Measurements from ENCODE around the gene TCP1. TPM values are rescaled to one million over a fixed set of nuclear protein-coding genes. Genes with fewer than 3 reads are reported as not detected.

TCP1 gene
- total RNA-seq, 3 donors from 2014 or later, result 139 to 205 (median 170) TPM

DNA sequence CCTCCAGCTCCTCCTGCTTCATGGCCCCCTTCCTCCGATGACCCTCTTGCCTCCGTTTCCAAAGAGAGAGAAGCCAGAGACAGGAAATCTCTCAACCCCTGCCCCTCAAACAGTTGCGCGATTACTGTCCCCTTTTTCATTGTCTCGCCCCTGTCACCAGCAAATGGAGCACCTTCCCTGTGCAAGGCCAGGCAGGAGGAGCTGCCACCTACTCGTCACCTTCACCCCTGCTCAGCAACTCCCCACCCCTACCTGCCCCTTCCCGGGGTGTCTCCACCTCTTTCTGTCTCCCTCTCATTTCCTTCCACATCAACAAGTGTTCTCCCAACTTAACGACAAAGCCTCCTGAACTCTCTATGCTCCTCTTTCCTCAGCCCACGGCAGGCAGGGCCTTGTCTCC lies 24.4 kb upstream of the TCP1 start:
- Histone ChIP-seq H3K4me1 (ENCODE audit: low read depth) (no peaks in the 10 kb centered on the region), H3K4me3 (no peak overlapping the region), H3K9me3 (no peaks in the 10 kb centered on the region), H3K36me3 (ENCODE audit: low read depth) (no peaks in the 10 kb centered on the region)
- intact Hi-C loops (cut with DNase I, micrococcal nuclease), result no loop called here
- TF ChIP-seq, protein P1, sequence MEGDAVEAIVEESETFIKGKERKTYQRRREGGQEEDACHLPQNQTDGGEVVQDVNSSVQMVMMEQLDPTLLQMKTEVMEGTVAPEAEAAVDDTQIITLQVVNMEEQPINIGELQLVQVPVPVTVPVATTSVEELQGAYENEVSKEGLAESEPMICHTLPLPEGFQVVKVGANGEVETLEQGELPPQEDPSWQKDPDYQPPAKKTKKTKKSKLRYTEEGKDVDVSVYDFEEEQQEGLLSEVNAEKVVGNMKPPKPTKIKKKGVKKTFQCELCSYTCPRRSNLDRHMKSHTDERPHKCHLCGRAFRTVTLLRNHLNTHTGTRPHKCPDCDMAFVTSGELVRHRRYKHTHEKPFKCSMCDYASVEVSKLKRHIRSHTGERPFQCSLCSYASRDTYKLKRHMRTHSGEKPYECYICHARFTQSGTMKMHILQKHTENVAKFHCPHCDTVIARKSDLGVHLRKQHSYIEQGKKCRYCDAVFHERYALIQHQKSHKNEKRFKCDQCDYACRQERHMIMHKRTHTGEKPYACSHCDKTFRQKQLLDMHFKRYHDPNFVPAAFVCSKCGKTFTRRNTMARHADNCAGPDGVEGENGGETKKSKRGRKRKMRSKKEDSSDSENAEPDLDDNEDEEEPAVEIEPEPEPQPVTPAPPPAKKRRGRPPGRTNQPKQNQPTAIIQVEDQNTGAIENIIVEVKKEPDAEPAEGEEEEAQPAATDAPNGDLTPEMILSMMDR (IDR thresholded peaks at IDR 0.05), result no peak
- DNase-seq (no peak), ATAC-seq (no peak)

DNA sequence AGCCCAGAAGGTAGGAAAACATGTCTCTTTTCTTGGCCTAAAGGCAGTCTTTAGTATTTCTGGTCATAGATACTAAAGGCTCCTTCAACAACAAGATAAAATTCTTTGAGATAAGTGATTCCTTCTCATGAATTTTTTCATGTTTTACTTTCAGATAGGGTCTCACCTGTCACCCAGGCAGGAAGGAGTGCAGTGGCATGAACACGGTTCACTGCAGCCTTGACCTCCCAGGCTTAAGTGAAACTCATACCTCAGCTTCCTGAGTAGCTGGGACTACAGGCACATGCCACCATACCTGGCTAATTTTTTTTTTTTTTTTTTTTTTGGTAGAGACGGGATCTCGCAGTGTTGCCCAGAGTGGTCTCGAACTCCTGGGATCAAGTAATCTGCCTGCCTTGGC lies 19.7 kb upstream of the TCP1 start:
- TF ChIP-seq, protein P1 (IDR thresholded peaks at IDR 0.05), result no peak
- DNase-seq (no peak), ATAC-seq (no peak)
- intact Hi-C loops (cut with DNase I, micrococcal nuclease), result no loop called here
- Histone ChIP-seq H3K9me3 (no peaks in the 10 kb centered on the region), H3K4me3 (no peak overlapping the region), H3K36me3 (ENCODE audit: low read depth) (no peaks in the 10 kb centered on the region), H3K4me1 (ENCODE audit: low read depth) (peaks cover 7% of the 10 kb centered on the region)

DNA sequence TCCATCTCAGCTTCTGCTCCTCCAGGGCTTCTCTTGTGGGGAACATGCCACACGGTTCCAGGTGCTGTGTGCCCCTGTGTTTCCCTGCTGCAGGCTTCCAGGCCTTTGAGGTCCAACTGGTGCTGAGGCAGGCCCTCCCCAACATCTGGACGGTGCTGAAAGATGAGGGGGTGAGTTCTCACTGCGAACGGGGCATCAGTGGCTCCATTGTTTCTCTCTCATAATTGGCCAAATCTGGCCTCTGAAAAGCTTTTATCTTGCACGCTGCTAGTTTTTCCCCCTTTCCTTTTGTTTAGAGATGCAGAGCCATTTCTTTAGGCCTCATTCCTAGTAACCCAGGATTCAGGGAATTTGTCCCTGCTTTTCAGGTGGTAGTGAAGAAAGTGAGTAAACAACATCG lies 19.2 kb upstream of the TCP1 start:
- H3K4me3 ChIP-seq, result no peak overlapping the region
- TF ChIP-seq, protein P1 (IDR thresholded peaks at IDR 0.05), result no peak
- H3K4me1 ChIP-seq (ENCODE audit: low read depth), result peaks cover 7% of the 10 kb centered on the region
- intact Hi-C loops (cut with DNase I, micrococcal nuclease), result no loop called here
- H3K9me3 ChIP-seq, result no peaks in the 10 kb centered on the region
- H3K36me3 ChIP-seq (ENCODE audit: low read depth), result no peaks in the 10 kb centered on the region
- no peak for DNase-seq
- no peak for ATAC-seq

DNA sequence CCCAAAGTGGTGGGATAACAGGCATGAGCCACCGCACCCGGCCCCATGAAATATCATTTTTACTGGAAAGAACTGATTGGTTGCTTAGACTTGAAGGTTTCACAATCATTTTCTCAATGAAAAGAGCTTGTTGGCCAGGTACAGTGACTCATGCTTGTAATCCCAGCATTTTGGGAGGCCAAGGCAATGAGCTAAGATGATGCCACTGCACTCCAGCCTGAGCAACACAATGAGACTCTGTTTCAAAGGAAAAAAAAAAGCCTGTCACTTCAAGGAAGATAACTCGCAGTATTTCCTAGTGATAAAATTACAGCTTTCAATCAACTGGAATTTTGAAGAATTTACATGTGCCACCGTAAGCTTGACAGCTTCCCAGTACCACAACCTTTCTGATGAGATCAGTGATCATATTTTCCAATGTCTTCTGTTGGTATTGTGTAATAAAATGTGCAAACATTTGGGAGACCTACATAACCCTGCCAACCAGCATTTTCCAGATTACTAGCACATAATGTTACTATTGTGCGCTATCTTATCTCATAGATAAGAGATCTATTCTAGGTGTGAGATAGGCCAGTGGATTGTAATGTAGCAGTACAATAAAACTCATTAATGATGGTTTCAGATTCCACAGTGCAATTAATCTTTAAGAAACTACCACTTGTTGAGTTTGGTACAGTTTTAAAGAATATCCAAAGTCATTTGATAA lies 17.9 kb upstream of the TCP1 start:
- peak; percentile 90 for ATAC-seq
- no peak for DNase-seq
- Histone ChIP-seq H3K36me3 (ENCODE audit: low read depth) (no peaks in the 10 kb centered on the region), H3K4me3 (no peak overlapping the region), H3K9me3 (no peaks in the 10 kb centered on the region), H3K4me1 (ENCODE audit: low read depth) (peaks cover 7% of the 10 kb centered on the region)
- TF ChIP-seq, protein P1 (IDR thresholded peaks at IDR 0.05), result no peak
- intact Hi-C loops (cut with DNase I, micrococcal nuclease), result no loop called here

DNA sequence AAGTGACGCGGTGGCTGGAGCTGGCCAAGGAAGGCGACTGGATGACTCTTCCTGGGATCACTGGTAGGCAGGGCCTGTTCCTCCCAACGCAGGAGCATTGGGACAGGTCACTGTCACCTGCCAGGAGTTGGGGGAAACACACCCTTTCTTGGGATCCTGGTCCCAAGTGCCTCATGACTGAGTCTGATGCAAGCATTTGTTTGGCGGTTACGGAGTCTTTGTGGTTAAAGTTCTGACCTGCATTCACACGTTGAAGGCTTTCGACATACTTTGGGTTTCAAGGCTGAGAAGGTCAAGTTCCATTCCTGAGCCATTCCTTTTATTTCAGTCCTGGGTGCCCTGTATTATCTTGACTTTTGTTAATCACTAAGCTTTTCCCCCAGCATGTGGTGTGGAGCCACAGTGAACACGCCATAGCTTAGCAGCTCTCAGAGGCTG lies 16.6 kb upstream of the TCP1 start:
- DNase-seq (no peak), ATAC-seq (no peak)
- Histone ChIP-seq H3K4me1 (ENCODE audit: low read depth) (peaks cover 7% of the 10 kb centered on the region), H3K36me3 (ENCODE audit: low read depth) (no peaks in the 10 kb centered on the region), H3K4me3 (no peak overlapping the region), H3K9me3 (no peaks in the 10 kb centered on the region)
- TF ChIP-seq, protein P1 (IDR thresholded peaks at IDR 0.05), result no peak
- intact Hi-C loops (cut with DNase I, micrococcal nuclease), result no loop called here
